NCI-H345 treated with DMSO at 0.1 percent for 48 hours (cell line): Measurements from ENCODE around the gene TMEM255B.
A peak's percentile ranks its signal among the peaks of the same experiment; 100 is the strongest.
"Not testable (repeated sequence)": the region's sequence is repeated elsewhere in the genome, so short reads cannot be mapped to it uniquely, and the experiment has no call there.

Source experiments
- DNase-seq: peaks from one replicate; lab custom pipeline; 2025; ENCODE audit not compliant: unreplicated experiment; lab: John Stamatoyannopoulos, UW

The TMEM255B gene

DNA sequence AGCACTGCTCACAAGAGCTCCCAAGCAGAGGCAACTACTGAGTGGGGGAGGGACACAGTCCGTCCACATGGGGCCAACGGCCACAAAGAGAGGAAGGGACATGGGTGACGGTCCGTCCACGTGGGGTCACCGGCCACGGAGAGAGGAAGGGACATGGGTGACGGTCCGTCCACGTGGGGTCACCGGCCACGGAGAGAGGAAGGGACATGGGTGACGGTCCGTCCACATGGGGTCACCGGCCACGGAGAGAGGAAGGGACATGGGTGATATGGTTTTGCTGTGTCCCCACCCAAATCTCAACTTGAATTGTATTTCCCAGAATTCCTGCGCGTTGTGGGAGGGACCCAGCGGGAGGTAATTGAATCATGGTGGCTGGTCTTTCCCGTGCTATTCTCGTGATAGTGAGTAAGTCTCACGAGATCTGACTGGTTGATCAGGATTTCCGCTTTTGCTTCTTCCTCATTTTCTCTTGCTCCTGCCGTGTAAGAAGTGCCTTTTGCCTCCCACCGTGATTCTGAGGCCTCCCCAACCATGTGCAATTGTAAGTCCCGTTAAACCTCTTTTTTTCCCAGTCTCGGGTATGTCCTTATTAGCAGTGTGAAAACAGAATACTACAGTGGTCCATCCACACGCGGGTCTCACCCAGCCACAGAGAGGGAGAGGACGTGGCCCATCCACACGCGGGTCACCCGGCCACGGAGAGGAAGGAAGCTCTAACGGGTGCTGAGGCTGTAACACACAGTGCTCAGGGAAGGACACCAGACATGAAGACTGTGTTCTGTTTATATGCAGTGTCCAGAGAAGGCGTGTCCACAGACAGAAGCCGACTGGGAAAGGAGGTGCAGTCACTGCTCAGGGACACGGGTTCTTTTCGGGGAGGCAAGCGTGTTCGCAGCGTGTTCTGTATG, 56.4 kb downstream of the TMEM255B start:
- no peak for DNase-seq

DNA sequence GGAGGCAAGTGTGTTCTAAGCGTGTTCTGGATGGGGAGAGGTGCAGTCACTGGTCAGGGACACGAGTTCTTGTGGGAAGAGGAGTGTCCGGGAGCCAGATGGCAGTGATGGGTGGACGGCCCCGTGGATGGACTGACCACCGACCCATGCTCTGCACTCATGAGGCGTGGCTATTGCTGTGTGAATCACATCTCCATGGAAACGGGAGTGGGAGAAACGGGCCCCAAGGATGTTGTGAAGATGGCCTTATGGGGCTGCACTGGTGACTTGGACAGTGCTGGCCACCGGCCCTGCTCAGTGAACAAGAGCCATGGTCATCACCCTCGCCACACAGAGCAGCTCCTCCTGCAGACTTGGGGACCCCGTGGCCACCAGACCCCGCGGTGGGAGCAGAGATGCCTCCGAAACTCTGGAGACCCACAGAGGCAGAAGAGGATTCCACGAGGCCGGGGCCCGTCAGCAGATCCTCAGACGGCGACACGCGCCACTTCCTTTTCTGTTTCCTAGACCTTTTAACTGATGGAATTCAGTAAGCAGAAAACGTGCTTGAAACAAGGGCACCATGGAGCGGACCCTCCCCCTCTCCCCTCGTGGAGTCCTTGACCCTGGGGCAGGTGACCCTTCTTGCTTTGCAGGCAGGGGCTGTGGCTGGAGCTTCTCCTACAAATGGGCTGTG, 57.4 kb downstream of the TMEM255B start:
- no peak for DNase-seq

DNA sequence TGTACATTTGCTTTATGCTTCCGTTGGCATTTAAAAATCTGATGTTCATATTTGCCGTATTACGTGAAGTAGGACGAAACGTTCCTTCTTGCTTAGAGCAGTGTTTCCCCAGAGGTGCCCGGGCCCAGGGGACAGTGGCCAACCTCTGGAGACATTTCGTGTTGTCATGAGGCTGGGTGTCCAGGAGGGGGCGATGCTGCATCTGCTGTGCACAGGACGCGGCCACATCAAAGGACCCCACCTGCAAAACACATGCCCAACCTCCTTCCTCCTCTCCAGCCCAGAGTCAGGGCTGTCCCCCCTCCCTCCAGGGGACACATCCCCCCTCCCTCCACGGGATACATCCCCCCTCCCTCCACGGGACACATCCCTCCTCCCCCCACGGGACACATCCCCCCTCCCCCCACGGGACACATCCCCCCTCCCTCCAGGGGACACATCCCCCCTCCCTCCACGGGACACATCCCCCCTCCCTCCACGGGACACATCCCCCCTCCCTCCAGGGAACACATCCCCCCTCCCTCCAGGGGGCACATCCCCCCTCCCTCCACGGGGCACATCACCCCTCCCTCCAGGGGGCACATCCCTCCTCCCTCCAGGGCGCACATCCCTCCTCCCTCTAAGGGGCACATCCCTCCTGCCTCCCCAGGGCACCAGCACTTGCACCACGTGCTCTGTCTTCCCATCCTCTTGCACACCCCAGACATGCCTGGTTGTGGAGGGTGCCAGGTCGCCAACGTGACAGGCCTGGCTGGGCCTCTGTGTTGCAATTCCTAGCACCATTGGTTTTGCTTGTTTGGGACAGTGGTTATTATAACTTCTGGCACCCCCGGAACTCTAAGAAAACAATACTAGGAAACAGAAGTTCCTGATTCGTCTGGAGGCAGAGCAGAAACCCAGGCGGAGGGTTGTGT, 58.2 kb downstream of the TMEM255B start:
- peak; percentile 71 for DNase-seq

DNA sequence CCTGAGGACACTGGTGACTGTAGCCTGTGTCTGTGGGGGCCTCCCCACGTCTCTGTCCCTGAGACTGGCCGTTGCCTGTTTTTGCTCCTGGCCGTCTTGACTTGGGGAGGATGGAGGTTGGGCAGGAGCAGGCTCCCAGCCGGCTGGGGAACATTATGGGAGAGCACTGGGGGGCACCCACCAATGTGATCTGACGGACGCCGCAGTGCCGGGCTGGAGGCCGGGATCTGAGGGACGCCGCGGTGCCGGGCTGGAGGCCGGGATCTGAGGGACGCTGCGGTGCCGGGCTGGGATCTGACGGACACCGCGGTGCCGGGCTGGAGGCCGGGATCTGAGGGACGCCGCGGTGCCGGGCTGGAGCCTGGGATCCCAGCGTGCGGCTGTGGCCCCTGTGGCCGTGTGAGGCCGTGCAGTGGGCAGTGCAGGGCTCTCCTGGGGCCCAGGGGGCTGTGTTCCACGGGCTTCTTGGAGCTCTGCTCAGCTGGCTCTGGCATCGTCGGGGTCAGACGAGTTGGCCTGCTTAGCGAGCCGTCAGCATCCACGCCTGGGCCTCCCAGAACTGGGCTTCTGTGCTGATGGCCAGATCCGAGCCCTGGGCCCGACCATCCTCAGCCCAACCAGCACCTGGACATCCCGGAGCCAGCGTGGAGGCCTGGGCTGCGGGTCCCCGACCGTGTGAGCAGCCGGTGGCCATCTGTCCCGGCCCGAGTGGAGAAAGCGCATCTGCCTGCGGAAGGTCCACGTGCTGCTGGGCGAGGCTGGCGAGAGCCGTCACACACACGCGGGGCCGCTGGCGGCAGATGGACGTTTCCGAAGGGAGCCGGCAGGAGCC, 59.0 kb downstream of the TMEM255B start:
- no peak for DNase-seq

DNA sequence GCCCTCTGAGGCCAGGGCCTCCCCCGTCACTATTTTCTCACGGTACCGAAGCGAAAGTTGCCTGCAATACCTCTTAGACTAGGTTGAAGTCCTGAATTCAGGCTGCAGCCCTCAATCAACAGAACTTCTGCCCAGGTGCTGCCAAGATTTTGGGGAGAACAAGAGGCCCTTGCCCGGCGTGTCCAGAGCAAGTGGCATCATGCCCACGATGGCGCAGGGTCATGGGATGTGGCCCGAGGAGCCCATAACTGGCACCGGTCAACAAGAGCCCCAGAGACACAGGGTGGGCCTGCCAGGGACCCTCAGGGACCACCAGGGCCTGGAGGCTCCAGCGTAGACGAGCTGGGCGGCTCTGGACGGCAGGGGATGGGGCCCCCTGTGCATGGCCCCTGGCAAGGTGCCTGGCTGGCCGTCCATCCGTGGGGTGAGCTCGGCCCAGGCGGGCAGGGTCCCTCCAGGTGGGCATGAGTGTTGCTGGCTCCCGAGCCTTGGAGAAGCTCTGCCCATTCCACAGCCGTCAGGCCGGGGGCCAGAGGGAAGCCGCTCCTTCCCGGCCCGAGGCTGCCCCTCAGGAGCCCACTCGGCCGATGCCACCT, 59.8 kb downstream of the TMEM255B start:
- no peak for DNase-seq

DNA sequence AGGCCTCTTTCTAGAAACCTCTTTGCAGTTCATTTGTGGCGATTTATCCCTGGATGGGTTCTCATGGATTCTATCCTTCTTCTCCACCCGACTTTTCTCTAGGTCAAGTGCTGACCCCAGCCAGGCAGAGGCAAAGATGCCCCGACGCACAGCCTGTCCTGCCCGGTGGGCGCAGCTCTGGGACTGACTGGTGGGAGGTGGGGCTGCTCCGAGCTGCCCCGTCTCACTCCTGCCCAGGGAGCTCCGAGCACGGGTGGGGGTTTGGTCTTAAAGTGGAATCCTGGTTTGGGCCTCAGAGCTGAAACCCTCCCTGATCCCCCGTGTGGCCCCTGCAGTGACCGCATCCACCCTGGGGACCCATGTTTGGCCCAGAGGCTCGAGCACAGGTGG, 60.3 kb downstream of the TMEM255B start:
- no peak for DNase-seq

DNA sequence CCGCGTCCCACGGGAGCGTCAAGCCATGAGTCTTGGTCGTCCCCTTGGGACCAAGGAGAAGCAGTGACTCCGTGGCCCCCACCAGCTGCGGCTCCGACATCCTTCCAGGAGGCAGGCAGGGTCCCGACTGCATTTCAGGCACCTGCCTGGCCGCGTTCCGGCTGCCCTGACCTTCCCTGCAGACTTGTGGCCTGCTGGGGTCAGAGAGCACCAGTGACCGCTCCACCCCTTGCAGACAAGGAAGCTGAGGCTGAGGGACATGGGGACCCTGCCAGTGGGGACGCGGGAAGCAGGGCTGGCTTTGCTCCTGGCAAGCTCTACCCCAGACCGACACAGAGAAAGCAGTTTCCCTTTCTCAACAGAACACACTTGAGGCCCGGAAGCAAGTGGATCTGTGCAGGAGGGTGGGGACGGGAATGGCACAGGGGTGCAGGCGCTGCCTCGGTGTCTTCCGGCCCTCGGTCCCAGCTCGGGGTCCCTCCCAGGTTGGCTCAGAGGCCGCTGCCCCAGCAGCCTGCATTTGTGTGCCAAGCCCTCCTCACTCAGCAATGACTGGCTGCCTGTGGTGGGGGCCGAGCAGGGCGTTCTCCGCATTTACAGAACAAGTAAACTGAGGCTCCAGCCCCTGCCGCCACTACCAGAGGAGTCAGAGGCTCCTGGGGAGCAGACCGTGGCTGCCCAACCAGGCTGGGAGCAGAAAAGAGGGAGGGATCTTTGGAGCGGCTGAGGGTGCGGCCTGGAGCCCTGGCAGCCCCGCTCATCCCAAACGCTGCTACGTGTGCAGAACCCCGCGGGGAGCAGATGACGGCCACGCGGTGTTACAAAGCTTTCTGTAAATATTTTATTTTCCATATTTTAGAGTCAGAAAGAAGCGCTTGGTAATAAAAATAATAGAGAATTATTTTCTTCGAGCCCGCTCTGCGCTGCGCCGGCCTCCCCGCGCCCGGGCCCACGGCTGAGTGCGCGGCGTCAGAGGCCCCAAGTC, 61.0 kb downstream of the TMEM255B start:
- DNase-seq, result no peak

DNA sequence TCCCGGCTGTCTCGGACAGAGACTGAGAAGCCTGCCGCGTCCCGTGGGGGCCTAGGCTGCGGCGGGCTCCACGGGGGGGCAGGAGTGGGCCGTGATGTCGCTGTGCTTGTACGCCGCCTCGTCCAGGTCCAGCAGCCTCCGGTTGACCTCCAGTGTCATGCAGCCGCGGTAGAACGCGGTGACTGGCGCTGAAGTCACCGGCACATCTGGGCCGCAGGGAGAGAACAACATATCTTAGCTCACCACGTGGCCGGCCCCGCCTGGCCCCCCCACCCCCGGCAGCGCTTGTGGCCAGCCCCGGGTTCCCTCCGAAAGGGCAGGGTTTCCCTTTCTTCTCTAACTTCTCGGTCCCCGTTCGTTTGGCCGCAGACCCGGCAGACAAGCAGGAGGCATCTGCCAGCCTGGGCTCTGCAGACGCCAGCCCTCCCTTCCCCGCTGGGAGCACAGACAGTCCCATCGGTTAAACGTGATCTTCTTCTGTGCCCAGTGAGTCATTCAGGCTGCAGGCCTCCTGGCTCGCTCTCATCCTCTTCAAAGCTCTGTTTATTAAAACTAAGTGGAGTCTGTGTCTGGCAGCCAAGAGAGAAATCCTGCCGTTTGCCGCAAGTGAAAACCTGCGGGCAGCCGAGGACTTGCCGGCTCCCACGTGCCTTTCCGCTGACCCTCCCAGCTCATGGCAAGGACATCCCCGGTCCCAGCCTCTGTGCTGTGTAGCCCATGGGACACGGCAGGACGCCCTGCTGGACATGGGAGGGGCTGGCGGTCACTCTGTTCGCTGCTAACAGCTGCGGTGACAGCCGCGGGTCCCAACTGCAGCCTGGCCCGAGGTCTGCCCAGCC, 62.0 kb downstream of the TMEM255B start:
- peak; percentile 71 for DNase-seq

DNA sequence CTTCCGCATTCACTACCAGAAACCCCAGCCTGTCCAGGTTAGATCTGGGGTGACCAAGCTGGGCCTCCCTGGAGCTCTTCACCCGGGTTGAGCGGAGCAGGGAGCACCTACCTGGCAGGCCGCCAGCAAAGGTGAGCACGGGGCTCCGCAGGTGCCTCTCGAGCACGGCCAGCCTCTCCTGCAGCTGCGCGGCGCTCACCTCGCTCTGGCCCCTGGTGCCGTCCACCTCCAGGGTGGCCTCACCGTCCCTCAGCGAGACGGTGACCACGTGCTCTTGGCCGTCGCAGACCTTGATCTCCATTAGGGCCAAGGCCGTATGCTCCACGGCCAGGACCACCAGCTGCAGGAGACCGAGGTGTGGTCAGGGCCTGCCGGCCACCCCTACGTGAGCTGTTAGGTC, 62.8 kb downstream of the TMEM255B start:
- no peak for DNase-seq

DNA sequence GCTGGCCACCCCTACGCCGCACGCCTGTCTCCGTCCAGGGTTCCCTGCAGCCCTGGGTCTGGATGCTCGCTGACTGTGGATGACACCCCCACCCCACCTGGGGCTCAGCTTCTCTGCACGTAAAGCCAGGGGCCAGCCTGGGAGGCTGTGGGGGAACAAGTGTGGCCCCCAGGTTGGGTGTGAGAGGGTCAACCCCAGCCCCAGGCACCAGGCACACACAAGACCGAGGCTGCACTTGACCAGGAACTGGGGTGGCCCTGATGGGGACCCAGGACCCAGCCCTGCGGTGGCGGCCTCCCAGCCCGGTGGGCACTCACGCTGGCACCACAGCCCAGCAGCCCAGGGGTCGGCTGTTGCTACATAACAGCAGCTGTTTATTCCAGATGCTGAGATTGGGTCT, 63.2 kb downstream of the TMEM255B start:
- no peak for DNase-seq

DNA sequence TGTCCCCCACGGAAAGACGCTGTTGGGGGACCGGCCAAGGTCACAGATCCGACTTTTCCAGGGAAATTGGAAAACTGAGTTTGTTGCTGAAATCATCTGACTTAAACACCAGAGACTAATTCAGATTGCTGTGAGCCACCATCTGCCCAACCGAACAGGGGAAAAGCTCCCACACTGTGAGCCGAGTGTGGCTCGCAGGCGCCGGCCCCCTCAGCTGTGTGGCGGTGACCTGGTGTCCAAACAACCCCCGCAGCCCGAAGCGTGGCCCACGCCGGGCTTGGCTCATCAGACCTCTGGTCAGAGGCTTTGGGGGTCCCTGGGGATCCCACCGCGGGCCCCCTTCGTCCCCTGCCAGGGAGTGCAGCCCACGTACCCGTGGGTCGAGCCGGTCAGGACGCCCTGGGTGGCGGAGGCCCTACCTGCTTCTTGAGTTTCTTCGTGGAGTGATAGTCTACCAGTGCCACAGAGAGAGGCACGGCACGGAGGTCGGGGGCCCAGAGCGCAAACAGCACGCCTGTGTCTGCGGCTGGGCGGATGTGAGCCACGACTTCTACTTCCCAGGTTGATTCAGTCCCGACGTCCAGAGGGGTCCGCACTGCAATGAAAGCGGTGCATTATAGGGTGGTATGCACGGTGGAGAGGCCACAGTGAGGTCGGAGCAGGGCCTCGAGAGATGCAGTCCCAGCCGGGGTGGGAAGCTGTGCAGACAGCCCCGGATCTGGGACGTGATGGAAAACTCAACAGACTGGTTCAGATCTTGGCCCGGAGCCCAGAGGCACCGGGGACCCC, 64.1 kb downstream of the TMEM255B start:
- no peak for DNase-seq

DNA sequence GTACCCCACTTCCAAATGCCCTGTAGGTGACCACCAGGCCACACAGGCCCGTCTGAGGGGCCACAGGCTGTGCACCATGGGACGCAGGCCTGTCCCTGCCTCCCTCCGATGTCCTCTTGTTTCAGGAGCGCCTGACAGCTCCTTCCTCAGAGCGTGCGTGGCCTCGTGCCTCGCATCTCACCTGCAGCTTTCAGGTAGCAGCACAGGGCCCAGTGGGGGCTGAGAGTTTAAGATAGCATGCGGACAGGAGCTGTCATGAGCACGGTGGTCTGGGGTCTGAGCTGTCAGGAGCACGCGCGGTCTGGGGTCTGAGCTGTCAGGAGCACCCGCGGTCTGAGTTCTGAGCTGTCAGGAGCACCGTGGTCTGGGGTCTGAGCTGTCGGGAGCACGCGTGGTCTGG, 64.7 kb downstream of the TMEM255B start:
- no peak for DNase-seq

DNA sequence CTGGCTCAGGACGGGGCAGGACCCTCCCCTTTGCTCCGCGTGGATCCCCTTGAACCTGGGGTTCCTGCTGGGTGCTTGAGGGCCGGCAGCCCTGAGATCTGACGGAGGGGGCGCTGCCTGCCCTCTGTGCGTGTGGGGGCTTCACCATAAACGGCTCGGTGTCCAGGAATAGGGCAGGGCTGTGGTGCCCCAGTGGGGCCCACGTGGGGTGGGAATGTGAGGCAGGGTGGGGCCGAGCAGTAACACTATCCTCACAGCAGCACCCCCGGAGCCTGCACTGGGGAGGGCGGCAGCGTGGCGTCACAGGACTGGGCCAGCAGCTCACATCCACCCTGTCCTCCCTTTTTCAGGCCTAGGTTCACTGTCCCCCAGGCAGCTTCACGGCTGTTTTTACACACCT, 66.8 kb downstream of the TMEM255B start:
- no peak for DNase-seq

DNA sequence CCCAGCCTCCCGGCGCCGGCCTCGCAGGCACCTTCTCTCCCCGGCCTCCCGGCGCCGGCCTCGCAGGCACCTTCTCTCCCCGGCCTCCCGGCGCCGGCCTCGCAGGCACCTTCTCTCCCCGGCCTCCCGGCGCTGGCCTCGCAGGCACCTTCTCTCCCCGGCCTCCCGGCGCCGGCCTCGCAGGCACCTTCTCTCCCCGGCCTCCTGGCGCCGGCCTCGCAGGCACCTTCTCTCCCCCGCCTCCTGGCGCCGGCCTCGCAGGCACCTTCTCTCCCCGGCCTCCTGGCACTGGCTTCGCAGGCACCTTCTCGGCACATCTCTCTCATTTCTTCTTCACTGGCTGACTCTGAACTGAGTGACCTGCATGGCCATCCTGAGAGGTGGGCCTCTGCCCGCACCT, 67.4 kb downstream of the TMEM255B start:
- DNase-seq, result not testable (repeated sequence)

DNA sequence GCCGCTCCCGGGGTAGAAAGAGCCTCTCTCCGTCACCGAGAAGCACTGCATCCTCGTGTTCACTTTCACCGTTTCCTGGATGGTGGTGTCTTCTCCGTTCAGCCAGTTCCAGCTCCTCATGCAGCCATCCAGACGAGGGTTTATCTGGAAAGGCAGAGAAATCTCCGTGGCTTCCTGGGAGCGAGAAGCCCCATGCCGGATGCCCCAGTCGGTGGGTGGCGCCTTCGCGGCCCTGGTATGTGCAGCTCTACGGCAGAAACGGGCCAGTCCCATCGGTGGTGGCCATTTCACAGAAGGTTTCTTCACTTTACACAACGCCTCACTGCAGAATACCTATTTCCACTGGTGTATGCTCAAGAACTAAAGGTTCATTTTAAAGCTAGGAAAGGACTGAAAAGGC, 68.0 kb downstream of the TMEM255B start:
- no peak for DNase-seq

DNA sequence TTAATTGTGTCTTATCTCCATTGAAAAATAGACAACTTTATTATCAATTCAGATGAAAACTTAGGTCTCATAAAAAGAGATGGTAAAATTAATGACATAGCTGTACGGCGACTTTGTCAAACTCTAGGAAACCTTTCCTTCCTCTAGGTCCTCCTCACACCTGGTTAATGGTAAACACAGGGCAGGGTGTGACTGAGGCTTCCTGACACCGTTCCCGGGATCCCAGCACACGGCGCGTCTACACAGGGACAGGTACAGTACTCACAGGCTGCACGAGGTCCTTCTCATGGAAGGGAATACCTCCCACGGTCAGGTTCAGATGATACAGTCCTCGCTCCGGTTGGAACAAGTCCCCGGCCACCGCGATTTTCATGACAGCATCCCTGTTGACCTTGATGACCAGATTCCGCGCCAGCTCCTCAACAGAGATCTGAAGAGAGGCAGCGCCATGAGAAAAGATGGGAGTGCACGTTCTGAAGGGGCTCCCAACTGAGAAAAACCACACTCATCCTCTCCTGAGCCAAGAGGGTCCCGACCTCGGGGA, 69.3 kb downstream of the TMEM255B start:
- no peak for DNase-seq

DNA sequence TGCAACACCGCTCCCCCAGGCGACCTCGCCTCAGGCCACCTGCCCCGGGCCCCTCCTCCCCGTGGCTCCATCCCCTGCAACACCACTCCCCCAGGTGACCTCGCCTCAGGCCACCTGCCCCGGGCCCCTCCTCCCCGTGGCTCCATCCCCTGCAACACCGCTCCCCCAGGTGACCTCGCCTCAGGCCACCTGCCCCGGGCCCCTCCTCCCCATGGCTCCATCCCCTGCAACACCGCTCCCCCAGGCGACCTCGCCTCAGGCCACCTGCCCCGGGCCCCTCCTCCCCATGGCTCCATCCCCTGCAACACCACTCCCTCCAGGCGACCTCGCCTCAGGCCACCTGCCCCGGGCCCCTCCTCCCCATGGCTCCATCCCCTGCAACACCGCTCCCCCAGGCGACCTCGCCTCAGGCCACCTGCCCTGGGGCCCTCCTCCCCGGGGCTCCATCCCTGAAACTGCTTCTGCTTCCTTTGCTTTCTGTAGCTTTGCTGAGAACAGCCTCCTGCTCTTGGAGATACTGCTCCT, 71.5 kb downstream of the TMEM255B start:
- not testable (repeated sequence) for DNase-seq
